Measurements from ENCODE around the gene SLC31A1.

Gene SLC31A1

GRCh38 chr9:113187929-113188595, 33.3 kb upstream of the SLC31A1 start:
- H3K9me3 ChIP-seq (replicated peaks; ENCODE audit: low read length) = no peaks in the 10 kb centered on the region
- H3K9ac ChIP-seq (ENCODE audit: low read depth, low read length) = peak overlapping the region; percentile 64
- no peaks in the 10 kb centered on the region for H3K27me3 ChIP-seq (ENCODE audit: control insufficient read depth, insufficient read depth, low read length)
- H3K4me1 ChIP-seq (ENCODE audit: control insufficient read depth, insufficient read depth, low read length) = peaks cover 21% of the 10 kb centered on the region
- peak overlapping the region; percentile 59 for H3K4me3 ChIP-seq (ENCODE audit: low read length)
- peaks cover 58% of the 10 kb centered on the region for H3K36me3 ChIP-seq (ENCODE audit: insufficient read depth, low read length)
- peak overlapping the region; percentile 71 for H3K4me2 ChIP-seq (ENCODE audit: low read length)

DNA sequence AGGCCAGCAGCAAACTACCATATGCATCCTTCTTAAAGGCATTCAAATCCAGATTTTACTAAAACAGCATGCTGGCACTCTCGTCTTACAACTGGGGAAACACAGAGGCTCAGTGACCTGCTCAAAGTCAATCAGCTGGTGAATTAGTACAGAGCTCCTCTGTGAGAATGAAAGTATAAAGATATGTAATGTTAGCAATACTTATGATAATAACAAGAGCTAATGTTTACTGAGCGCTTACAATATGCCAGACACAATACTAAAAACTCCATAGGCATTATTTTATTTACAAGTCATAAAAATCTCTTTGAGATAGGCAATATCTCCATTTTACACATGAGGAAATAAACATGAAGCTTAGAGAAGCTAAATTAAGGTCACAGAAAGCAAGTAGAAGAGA, 28.9 kb upstream of the SLC31A1 start:
- peaks cover 36% of the 10 kb centered on the region for H3K36me3 ChIP-seq (ENCODE audit: insufficient read depth, low read length)
- H3K9me3 ChIP-seq (replicated peaks; ENCODE audit: low read length) = no peaks in the 10 kb centered on the region
- H3K4me3 ChIP-seq (ENCODE audit: low read length) = no peak overlapping the region
- H3K27me3 ChIP-seq (ENCODE audit: control insufficient read depth, insufficient read depth, low read length) = no peaks in the 10 kb centered on the region
- H3K4me2 ChIP-seq (ENCODE audit: low read length) = no peak overlapping the region
- H3K4me1 ChIP-seq (ENCODE audit: control insufficient read depth, insufficient read depth, low read length) = peaks cover 17% of the 10 kb centered on the region
- H3K9ac ChIP-seq (ENCODE audit: low read depth, low read length) = no peak overlapping the region

DNA sequence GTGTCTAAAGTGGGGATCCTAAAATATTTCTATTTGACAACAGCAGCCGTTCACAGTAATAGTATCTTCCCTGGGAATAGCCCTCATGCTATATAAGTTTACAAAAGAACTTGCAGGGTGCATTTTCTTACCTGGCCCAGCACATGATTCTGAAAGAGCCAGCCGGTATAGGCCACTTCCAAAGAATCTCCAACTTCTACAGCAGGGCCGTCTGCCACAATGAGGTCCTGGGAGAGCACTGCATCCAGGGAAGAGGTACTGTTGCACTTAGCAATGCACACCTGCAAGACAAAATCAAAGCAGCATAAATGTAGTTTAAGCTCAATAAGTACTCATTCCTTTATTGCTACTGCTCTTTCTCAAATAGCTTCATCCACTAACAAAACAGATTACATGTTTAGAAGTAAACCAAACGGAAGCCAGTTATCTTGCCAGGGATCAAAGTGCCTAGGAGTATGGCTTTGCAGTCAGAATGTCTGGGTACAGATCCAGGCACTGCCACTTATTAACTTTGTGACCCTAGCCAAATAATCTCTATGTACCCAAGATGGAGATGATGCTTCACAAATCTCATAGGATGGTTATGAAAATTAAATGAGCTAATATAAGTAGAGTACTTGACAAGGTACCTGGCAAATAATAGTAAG, 21.5 kb upstream of the SLC31A1 start:
- Histone ChIP-seq H3K9ac (ENCODE audit: low read depth, low read length) (no peak overlapping the region), H3K4me2 (ENCODE audit: low read length) (no peak overlapping the region), H3K27me3 (ENCODE audit: control insufficient read depth, insufficient read depth, low read length) (no peaks in the 10 kb centered on the region), H3K4me3 (ENCODE audit: low read length) (no peak overlapping the region), H3K4me1 (ENCODE audit: control insufficient read depth, insufficient read depth, low read length) (no peaks in the 10 kb centered on the region), H3K36me3 (ENCODE audit: insufficient read depth, low read length) (peaks cover 66% of the 10 kb centered on the region), H3K9me3 (replicated peaks; ENCODE audit: low read length) (no peaks in the 10 kb centered on the region)

GRCh38 chr9:113205432-113205831, 15.9 kb upstream of the SLC31A1 start:
- H3K36me3 ChIP-seq (ENCODE audit: insufficient read depth, low read length) = peaks cover 53% of the 10 kb centered on the region
- H3K4me2 ChIP-seq (ENCODE audit: low read length) = no peak overlapping the region
- no peak overlapping the region for H3K4me3 ChIP-seq (ENCODE audit: low read length)
- H3K9ac ChIP-seq (ENCODE audit: low read depth, low read length) = no peak overlapping the region
- H3K9me3 ChIP-seq (replicated peaks; ENCODE audit: low read length) = no peaks in the 10 kb centered on the region
- H3K27me3 ChIP-seq (ENCODE audit: control insufficient read depth, insufficient read depth, low read length) = no peaks in the 10 kb centered on the region
- no peaks in the 10 kb centered on the region for H3K4me1 ChIP-seq (ENCODE audit: control insufficient read depth, insufficient read depth, low read length)

GRCh38 chr9:113205861-113206260, 15.5 kb upstream of the SLC31A1 start:
- no peaks in the 10 kb centered on the region for H3K27me3 ChIP-seq (ENCODE audit: control insufficient read depth, insufficient read depth, low read length)
- H3K4me1 ChIP-seq (ENCODE audit: control insufficient read depth, insufficient read depth, low read length) = no peaks in the 10 kb centered on the region
- H3K4me2 ChIP-seq (ENCODE audit: low read length) = no peak overlapping the region
- peaks cover 53% of the 10 kb centered on the region for H3K36me3 ChIP-seq (ENCODE audit: insufficient read depth, low read length)
- H3K9ac ChIP-seq (ENCODE audit: low read depth, low read length) = no peak overlapping the region
- H3K9me3 ChIP-seq (replicated peaks; ENCODE audit: low read length) = no peaks in the 10 kb centered on the region
- H3K4me3 ChIP-seq (ENCODE audit: low read length) = no peak overlapping the region

GRCh38 chr9:113210815-113211214, 10.5 kb upstream of the SLC31A1 start:
- peaks cover 16% of the 10 kb centered on the region for H3K36me3 ChIP-seq (ENCODE audit: insufficient read depth, low read length)
- H3K27me3 ChIP-seq (ENCODE audit: control insufficient read depth, insufficient read depth, low read length) = no peaks in the 10 kb centered on the region
- H3K4me3 ChIP-seq (ENCODE audit: low read length) = no peak overlapping the region
- no peaks in the 10 kb centered on the region for H3K4me1 ChIP-seq (ENCODE audit: control insufficient read depth, insufficient read depth, low read length)
- no peak overlapping the region for H3K9ac ChIP-seq (ENCODE audit: low read depth, low read length)
- no peak overlapping the region for H3K4me2 ChIP-seq (ENCODE audit: low read length)
- H3K9me3 ChIP-seq (replicated peaks; ENCODE audit: low read length) = no peaks in the 10 kb centered on the region

DNA sequence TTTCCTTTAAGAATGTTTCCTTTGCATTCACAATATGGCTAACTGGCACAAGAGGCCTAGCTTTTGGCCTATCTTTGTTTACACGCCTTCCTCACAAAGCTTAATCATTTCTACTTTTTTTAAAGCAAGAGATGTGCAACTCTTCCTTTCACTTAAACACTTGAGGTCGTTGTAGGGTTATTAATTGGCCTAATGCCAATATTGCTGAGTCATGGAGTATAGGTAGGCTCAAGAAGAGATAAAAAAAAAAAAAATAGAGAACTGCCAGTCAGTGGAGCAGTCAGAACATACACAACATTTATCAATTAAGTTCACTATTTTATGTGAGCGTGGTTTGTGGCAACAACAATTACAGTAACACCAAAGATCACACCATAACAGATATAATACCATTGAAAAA, 6.2 kb upstream of the SLC31A1 start:
- no peak overlapping the region for H3K4me3 ChIP-seq (ENCODE audit: low read length)
- no peak overlapping the region for H3K9ac ChIP-seq (ENCODE audit: low read depth, low read length)
- H3K36me3 ChIP-seq (ENCODE audit: insufficient read depth, low read length) = no peaks in the 10 kb centered on the region
- no peaks in the 10 kb centered on the region for H3K9me3 ChIP-seq (replicated peaks; ENCODE audit: low read length)
- H3K27me3 ChIP-seq (ENCODE audit: control insufficient read depth, insufficient read depth, low read length) = no peaks in the 10 kb centered on the region
- no peak overlapping the region for H3K4me2 ChIP-seq (ENCODE audit: low read length)
- H3K4me1 ChIP-seq (ENCODE audit: control insufficient read depth, insufficient read depth, low read length) = peaks cover 12% of the 10 kb centered on the region

GRCh38 chr9:113216406-113216805, 4.9 kb upstream of the SLC31A1 start:
- H3K4me1 ChIP-seq (ENCODE audit: control insufficient read depth, insufficient read depth, low read length) = peaks cover 16% of the 10 kb centered on the region
- H3K9me3 ChIP-seq (replicated peaks; ENCODE audit: low read length) = no peaks in the 10 kb centered on the region
- no peaks in the 10 kb centered on the region for H3K36me3 ChIP-seq (ENCODE audit: insufficient read depth, low read length)
- H3K9ac ChIP-seq (ENCODE audit: low read depth, low read length) = no peak overlapping the region
- H3K4me3 ChIP-seq (ENCODE audit: low read length) = no peak overlapping the region
- no peaks in the 10 kb centered on the region for H3K27me3 ChIP-seq (ENCODE audit: control insufficient read depth, insufficient read depth, low read length)
- no peak overlapping the region for H3K4me2 ChIP-seq (ENCODE audit: low read length)

GRCh38 chr9:113219186-113219936, 2.0 kb upstream of the SLC31A1 start:
- no peak overlapping the region for H3K9ac ChIP-seq (ENCODE audit: low read depth, low read length)
- H3K4me1 ChIP-seq (ENCODE audit: control insufficient read depth, insufficient read depth, low read length) = peaks cover 24% of the 10 kb centered on the region
- no peaks in the 10 kb centered on the region for H3K27me3 ChIP-seq (ENCODE audit: control insufficient read depth, insufficient read depth, low read length)
- H3K4me2 ChIP-seq (ENCODE audit: low read length) = peak overlapping the region; percentile 94
- peak overlapping the region; percentile 91 for H3K4me3 ChIP-seq (ENCODE audit: low read length)
- H3K36me3 ChIP-seq (ENCODE audit: insufficient read depth, low read length) = no peaks in the 10 kb centered on the region
- no peaks in the 10 kb centered on the region for H3K9me3 ChIP-seq (replicated peaks; ENCODE audit: low read length)

DNA sequence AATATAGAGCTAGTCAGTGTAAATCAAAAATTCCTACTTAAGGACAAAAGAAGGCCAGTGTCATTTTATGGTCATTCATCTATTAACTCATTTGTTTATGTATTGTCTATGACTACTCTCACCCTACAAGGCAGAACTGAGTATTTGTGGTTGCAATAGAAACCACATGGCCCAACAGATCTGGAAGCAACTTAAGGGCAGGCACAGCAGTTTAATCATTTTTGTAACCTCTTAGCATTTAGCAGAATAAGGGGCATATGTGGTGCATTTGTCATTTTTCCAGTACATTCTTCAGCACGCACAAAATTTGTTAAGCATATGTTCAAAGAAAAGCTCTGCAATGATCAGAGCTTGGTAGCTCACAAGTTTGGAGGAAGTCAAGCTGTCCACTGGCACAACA, 1.4 kb upstream of the SLC31A1 start:
- Histone ChIP-seq H3K9ac (ENCODE audit: low read depth, low read length) (peak overlapping the region; percentile 91), H3K27me3 (ENCODE audit: control insufficient read depth, insufficient read depth, low read length) (no peaks in the 10 kb centered on the region), H3K4me2 (ENCODE audit: low read length) (peak overlapping the region; percentile 94), H3K36me3 (ENCODE audit: insufficient read depth, low read length) (no peaks in the 10 kb centered on the region), H3K4me3 (ENCODE audit: low read length) (peak overlapping the region; percentile 91), H3K9me3 (replicated peaks; ENCODE audit: low read length) (no peaks in the 10 kb centered on the region), H3K4me1 (ENCODE audit: control insufficient read depth, insufficient read depth, low read length) (peaks cover 24% of the 10 kb centered on the region)

DNA sequence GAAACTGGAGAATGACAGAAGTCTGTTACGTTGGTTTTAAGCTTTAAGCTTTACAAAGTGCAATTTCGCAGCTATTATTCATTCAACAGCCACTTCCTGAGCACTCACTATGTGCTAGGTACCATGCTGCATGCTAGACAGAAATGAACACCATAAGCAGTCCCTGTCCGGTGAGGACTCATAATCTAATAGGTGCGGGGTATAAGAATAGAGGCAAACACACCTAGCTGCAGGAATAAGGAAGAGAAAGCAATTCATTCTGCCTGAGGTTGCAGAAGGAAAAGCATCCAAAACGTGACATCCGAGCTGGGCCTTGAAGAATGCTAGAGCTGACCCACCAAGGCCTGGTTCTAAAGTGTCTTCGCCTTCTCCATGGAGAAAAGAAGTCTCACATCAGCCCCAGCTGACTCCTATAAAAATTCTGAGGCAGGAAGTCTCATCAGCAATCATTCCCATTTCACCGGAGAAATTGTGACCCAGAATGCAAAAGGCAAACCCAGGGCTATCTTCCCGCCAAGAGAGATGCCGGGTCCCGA, 809 bp upstream of the SLC31A1 start:
- peaks cover 24% of the 10 kb centered on the region for H3K4me1 ChIP-seq (ENCODE audit: control insufficient read depth, insufficient read depth, low read length)
- peak overlapping the region; percentile 94 for H3K4me2 ChIP-seq (ENCODE audit: low read length)
- H3K4me3 ChIP-seq (ENCODE audit: low read length) = peak overlapping the region; percentile 91
- peak overlapping the region; percentile 91 for H3K9ac ChIP-seq (ENCODE audit: low read depth, low read length)
- H3K9me3 ChIP-seq (replicated peaks; ENCODE audit: low read length) = no peaks in the 10 kb centered on the region
- H3K36me3 ChIP-seq (ENCODE audit: insufficient read depth, low read length) = no peaks in the 10 kb centered on the region
- H3K27me3 ChIP-seq (ENCODE audit: control insufficient read depth, insufficient read depth, low read length) = no peaks in the 10 kb centered on the region
